ENCODE measurements around the gene CLDN34. TPM values are rescaled to one million over a fixed set of nuclear protein-coding genes. Genes with fewer than 3 reads are reported as not detected.

CLDN34 gene
- total and polyA plus RNA-seq, 2 of the 13 experiments (the other 11 are each of a cell fraction or from before 2014, with no cell fraction given): not detected

- in situ Hi-C loops (cut with HindIII; ENCODE audit: extremely low pct_ligation_motif_present, low pct_unique_long_range_greater_than_20kb) (no loop called here), intact Hi-C loops (cut with micrococcal nuclease; ENCODE audit: unreplicated experiment) (no loop called here)
- ATAC-seq: no peak
These were observed 31.7 kb upstream of the CLDN34 start for GRCh38 chrX:9935436-9935835.

More at GRCh38 chrX:9935436-9935835, 31.7 kb upstream of the CLDN34 start:
- Histone ChIP-seq H3K4me1 (ENCODE audit: insufficient read depth, low read length) (no peaks in the 10 kb centered on the region), H3K9me3 (ENCODE audit: low read length) (no peaks in the 10 kb centered on the region), H3K4me3 (replicated peaks in 1 of 3; ENCODE audit: insufficient read depth in 1 of 3, low read depth in 2 of 3, low read length in 3 of 3) (no peak overlapping the region), H3K9ac (ENCODE audit: insufficient read depth, low read depth, low read length) (no peak overlapping the region), H2AFZ (ENCODE audit: low read length) (no peak overlapping the region), H3K27ac (ENCODE audit: extremely low read length, insufficient read depth, low read length) (no peak overlapping the region), H3K36me3 (replicated peaks in 1 of 2; ENCODE audit: control insufficient read depth in 1 of 2, insufficient read depth in 2 of 2, low read length in 2 of 2) (0 out of 5 replicates have a peak, but pooled peaks cover 0 to 3% of the 10 kb centered on the region in 2 experiments), H3K79me2 (ENCODE audit: insufficient read depth, low read length) (no peaks in the 10 kb centered on the region), H3K27me3 (ENCODE audit: control insufficient read depth in 1 of 2, insufficient read depth in 2 of 2, low read length in 2 of 2) (no peaks in the 10 kb centered on the region), H4K20me1 (ENCODE audit: insufficient read depth, low read length) (no peaks in the 10 kb centered on the region), H3K4me2 (ENCODE audit: low read depth, low read length) (no peak overlapping the region)
- DNase-seq (ENCODE audit: low spot score): no peak
- POLR2A ChIA-PET: no interaction called here
- FAIRE-seq: no peak
- TF ChIP-seq, protein P1, sequence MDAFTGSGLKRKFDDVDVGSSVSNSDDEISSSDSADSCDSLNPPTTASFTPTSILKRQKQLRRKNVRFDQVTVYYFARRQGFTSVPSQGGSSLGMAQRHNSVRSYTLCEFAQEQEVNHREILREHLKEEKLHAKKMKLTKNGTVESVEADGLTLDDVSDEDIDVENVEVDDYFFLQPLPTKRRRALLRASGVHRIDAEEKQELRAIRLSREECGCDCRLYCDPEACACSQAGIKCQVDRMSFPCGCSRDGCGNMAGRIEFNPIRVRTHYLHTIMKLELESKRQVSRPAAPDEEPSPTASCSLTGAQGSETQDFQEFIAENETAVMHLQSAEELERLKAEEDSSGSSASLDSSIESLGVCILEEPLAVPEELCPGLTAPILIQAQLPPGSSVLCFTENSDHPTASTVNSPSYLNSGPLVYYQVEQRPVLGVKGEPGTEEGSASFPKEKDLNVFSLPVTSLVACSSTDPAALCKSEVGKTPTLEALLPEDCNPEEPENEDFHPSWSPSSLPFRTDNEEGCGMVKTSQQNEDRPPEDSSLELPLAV (CRISPR knock-in tag; conservative IDR thresholded peaks at IDR 0.05; ENCODE audit: low read depth): no peak
- TF ChIP-seq ZNF773 (CRISPR knock-in tag; IDR thresholded peaks at IDR 0.05; ENCODE audit: borderline replicate concordance): no peak
- no peak for TF ChIP-seq NFYC (CRISPR knock-in tag; IDR thresholded peaks at IDR 0.05)
- TF ChIP-seq KDM1A (CRISPR knock-in tag; IDR thresholded peaks at IDR 0.05): no peak
- TF ChIP-seq, protein P2, sequence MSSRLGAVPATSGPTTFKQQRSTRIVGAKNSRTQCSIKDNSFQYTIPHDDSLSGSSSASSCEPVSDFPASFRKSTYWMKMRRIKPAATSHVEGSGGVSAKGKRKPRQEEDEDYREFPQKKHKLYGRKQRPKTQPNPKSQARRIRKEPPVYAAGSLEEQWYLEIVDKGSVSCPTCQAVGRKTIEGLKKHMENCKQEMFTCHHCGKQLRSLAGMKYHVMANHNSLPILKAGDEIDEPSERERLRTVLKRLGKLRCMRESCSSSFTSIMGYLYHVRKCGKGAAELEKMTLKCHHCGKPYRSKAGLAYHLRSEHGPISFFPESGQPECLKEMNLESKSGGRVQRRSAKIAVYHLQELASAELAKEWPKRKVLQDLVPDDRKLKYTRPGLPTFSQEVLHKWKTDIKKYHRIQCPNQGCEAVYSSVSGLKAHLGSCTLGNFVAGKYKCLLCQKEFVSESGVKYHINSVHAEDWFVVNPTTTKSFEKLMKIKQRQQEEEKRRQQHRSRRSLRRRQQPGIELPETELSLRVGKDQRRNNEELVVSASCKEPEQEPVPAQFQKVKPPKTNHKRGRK (CRISPR knock-in tag; IDR thresholded peaks at IDR 0.05): no peak
- no peak for TF ChIP-seq GATAD2A (CRISPR knock-in tag; IDR thresholded peaks at IDR 0.05)
- TF ChIP-seq NFATC3 (CRISPR knock-in tag; IDR thresholded peaks at IDR 0.05): no peak
- no peak for TF ChIP-seq POGZ (CRISPR knock-in tag; IDR thresholded peaks at IDR 0.05)
- no peak for TF ChIP-seq KAT8 (CRISPR knock-in tag; IDR thresholded peaks at IDR 0.05)
- TF ChIP-seq HMG20A (CRISPR knock-in tag; IDR thresholded peaks at IDR 0.05; ENCODE audit: borderline replicate concordance): no peak
- TF ChIP-seq MYNN (CRISPR knock-in tag; IDR thresholded peaks at IDR 0.05; ENCODE audit: low read depth): no peak
- TF ChIP-seq, protein P3, sequence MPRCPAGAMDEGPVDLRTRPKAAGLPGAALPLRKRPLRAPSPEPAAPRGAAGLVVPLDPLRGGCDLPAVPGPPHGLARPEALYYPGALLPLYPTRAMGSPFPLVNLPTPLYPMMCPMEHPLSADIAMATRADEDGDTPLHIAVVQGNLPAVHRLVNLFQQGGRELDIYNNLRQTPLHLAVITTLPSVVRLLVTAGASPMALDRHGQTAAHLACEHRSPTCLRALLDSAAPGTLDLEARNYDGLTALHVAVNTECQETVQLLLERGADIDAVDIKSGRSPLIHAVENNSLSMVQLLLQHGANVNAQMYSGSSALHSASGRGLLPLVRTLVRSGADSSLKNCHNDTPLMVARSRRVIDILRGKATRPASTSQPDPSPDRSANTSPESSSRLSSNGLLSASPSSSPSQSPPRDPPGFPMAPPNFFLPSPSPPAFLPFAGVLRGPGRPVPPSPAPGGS (CRISPR knock-in tag; IDR thresholded peaks at IDR 0.05): no peak
- no peak for TF ChIP-seq TBX3 (IDR thresholded peaks at IDR 0.05; ENCODE audit: borderline replicate concordance)
- no peak for TF ChIP-seq MTF1 (CRISPR knock-in tag; IDR thresholded peaks at IDR 0.05)
- no peak for TF ChIP-seq GABPA (IDR thresholded peaks at IDR 0.05; ENCODE audit: low read depth, low read length)
- no peak for TF ChIP-seq GABPA (CRISPR knock-in tag; IDR thresholded peaks at IDR 0.05; ENCODE audit: low read depth)
- TF ChIP-seq RBM22 (optimal IDR thresholded peaks at IDR 0.05; ENCODE audit: low read length): no peak
- no TSS peak for BruUV-seq (replicated peaks)
- CTCF ChIA-PET (ENCODE audit: low intra/inter-chr PET ratio, low total read pairs): no interaction called here
- 90% methylated on average over 2 of the region's 3 CpGs for WGBS (ENCODE audit: low lambda C conversion rate)
